HG03558 (cell line): ENCODE data around the gene MACROD1.

Experiments used
- ATAC-seq: cut with Tn5 transposase; IDR thresholded peaks from one replicate; pipeline ENCODE4 v1.9.1; 2021; ENCODE audit warnings: moderate number of reproducible peaks; ENCODE audit not compliant: unreplicated experiment; ENCODE audit errors: extremely low read depth

The MACROD1 gene

GRCh38 chr11:64134963-64135362 is 30.9 kb downstream of the MACROD1 start:
- no peak for ATAC-seq

GRCh38 chr11:64132982-64133705 is 32.8 kb downstream of the MACROD1 start:
- ATAC-seq, result no peak

GRCh38 chr11:64132191-64132771 is 33.6 kb downstream of the MACROD1 start:
- no peak for ATAC-seq

GRCh38 chr11:64131683-64132190 is 34.2 kb downstream of the MACROD1 start:
- no peak for ATAC-seq

- ATAC-seq, result no peak
These were observed 35.3 kb downstream of the MACROD1 start for GRCh38 chr11:64130618-64131017.

GRCh38 chr11:64129403-64129802 is 36.5 kb downstream of the MACROD1 start:
- no peak for ATAC-seq

- no peak for ATAC-seq
These were observed 37.5 kb downstream of the MACROD1 start for GRCh38 chr11:64128255-64129006.

GRCh38 chr11:64127267-64128072 is 38.4 kb downstream of the MACROD1 start:
- no peak for ATAC-seq

- ATAC-seq, result no peak
These were observed 39.1 kb downstream of the MACROD1 start for GRCh38 chr11:64126796-64127195.

- no peak for ATAC-seq
These were observed 39.5 kb downstream of the MACROD1 start for GRCh38 chr11:64126371-64126770.

- ATAC-seq, result no peak
These were observed 40.2 kb downstream of the MACROD1 start for GRCh38 chr11:64125676-64126075.

GRCh38 chr11:64124147-64124546 is 41.8 kb downstream of the MACROD1 start:
- no peak for ATAC-seq

- ATAC-seq, result no peak
These were observed 42.2 kb downstream of the MACROD1 start for GRCh38 chr11:64123679-64124078.

GRCh38 chr11:64122411-64123410 is 43.2 kb downstream of the MACROD1 start:
- no peak for ATAC-seq

- ATAC-seq, result no peak
These were observed 44.1 kb downstream of the MACROD1 start for GRCh38 chr11:64121663-64122410.

GRCh38 chr11:64120951-64121569 is 44.9 kb downstream of the MACROD1 start:
- no peak for ATAC-seq

- no peak for ATAC-seq
These were observed 46.2 kb downstream of the MACROD1 start for GRCh38 chr11:64119700-64120099.
